Common myeloid progenitor, CD34-positive (primary cell): ENCODE data around the gene IGF2BP3.
"Not testable (repeated sequence)": the region's sequence is repeated elsewhere in the genome, so short reads cannot be mapped to it uniquely, and the experiment has no call there.

ENCODE experiments used
- CTCF ChIA-PET: fragments of 350-600 bp; sonication (Branson Sonifier 250); formaldehyde crosslinking; loops from one replicate; lab custom pipeline; 2021; ENCODE audit warnings: antibody characterized with exemption; lab: Charles Lee
- POLR2A ChIA-PET: fragments of 350-600 bp; sonication (Branson Sonifier 250); formaldehyde crosslinking; loops from one replicate; lab custom pipeline; 2021; ENCODE audit warnings: antibody characterized with exemption; lab: Charles Lee
- DNase-seq, 3 donors: peaks; one replicate each; pipeline versions ENCODE4 v3.0.0 to v3.0.0-alpha.2; 2013
- H3K27ac ChIP-seq, 2 experiments: 1 replicate in 1 of 2; 2 replicates in 1 of 2; pipeline ENCODE4 v1.7.0; 2013; ENCODE audit warnings: inconsistent platforms in 2 of 2, low read length in 2 of 2, mild to moderate bottlenecking in 2 of 2, low read depth in 1 of 2, moderate library complexity in 1 of 2; ENCODE audit not compliant: severe bottlenecking in 2 of 2, insufficient read depth in 1 of 2, poor library complexity in 1 of 2
- H3K27me3 ChIP-seq, 5 experiments: replicated peaks in 2 of 5; 1 replicate in 3 of 5; 2 replicates in 2 of 5; pipeline versions ENCODE4 v1.6.1 to v1.7.0; 2013; ENCODE audit warnings: low read length in 4 of 5, mild to moderate bottlenecking in 2 of 5, moderate library complexity in 2 of 5, inconsistent platforms in 1 of 5; ENCODE audit not compliant: insufficient read depth in 5 of 5, control insufficient read depth in 4 of 5
- H3K36me3 ChIP-seq, 4 experiments: 1 replicate in 2 of 4; 2 replicates in 2 of 4; pipeline versions ENCODE4 v1.6.1 to v1.7.0; 2013; ENCODE audit warnings: low read length in 3 of 4, control low read depth in 1 of 4, mild to moderate bottlenecking in 1 of 4; ENCODE audit not compliant: control insufficient read depth in 4 of 4, insufficient read depth in 4 of 4
- H3K4me1 ChIP-seq, 4 experiments: 1 replicate in 3 of 4; 2 replicates in 1 of 4; pipeline versions ENCODE4 v1.6.1 to v1.7.1; 2013; ENCODE audit warnings: low read length in 3 of 4, mild to moderate bottlenecking in 3 of 4, control low read depth in 1 of 4, inconsistent platforms in 1 of 4, moderate library complexity in 1 of 4; ENCODE audit not compliant: control insufficient read depth in 4 of 4, insufficient read depth in 4 of 4; ENCODE audit errors: control extremely low read depth in 1 of 4
- H3K4me3 ChIP-seq, 7 experiments: 1 replicate in 4 of 7; 2 replicates in 3 of 7; pipeline versions ENCODE4 v1.5.1 to v1.7.0; 2013; ENCODE audit warnings: mild to moderate bottlenecking in 7 of 7, low read length in 6 of 7, moderate library complexity in 6 of 7, inconsistent platforms in 2 of 7, low read depth in 2 of 7, control low read depth in 1 of 7; ENCODE audit not compliant: insufficient read depth in 4 of 7, control insufficient read depth in 1 of 7; ENCODE audit errors: extremely low read depth in 1 of 7
- H3K9me3 ChIP-seq, 5 experiments: 1 replicate in 4 of 5; 2 replicates in 1 of 5; pipeline versions ENCODE4 v1.6.1 to v1.7.1; 2013; ENCODE audit warnings: low read length in 4 of 5, mild to moderate bottlenecking in 2 of 5, inconsistent platforms in 1 of 5, low read depth in 1 of 5, moderate library complexity in 1 of 5; ENCODE audit not compliant: control insufficient read depth in 4 of 5, insufficient read depth in 2 of 5; ENCODE audit errors: control extremely low read depth in 1 of 5
- WGBS: methylation state at CpG from one replicate; pipeline ENCODE4 v1.1.5; 2013; ENCODE audit not compliant: insufficient coverage; 5-methylcytosine and 5-hydroxymethylcytosine counted together

The IGF2BP3 gene

DNA sequence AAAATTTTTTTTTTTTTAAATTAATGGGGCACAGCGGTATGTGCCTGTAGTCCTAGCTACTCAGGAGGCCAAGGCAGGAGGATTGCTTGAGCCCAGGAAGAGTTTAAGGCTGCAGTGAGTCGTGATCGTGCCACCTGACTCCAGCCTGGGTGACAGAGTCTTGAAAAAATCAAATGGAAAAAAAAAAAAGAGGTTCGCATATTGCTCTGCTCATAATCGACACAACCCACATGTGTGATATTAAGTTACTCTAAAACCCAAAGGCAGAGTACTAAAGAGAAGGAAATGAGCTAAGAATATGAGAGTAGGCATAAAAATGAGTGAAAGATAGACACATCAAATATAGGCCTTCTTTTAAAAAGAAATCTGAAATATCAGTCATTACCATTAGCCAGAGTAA is 66.3 kb downstream of the IGF2BP3 start:
- POLR2A ChIA-PET, result no interaction called here

DNA sequence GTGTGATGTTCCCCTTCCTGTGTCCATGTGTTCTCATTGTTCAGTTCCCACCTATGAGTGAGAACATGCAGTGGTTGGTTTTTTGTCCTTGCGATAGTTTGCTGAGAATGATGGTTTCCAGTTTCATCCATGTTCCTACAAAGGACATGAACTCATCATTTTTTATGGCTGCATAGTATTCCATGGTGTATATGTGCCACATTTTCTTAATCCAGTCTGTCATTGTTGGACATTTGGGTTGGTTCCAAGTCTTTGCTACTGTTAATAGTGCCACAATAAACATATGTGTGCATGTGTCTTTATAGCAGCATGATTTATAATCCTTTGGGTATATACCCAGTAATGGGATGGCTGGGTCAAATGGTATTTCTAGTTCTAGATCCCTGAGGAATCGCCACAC is 72.2 kb downstream of the IGF2BP3 start:
- H3K4me3 ChIP-seq, CTCF ChIA-PET, H3K4me1 ChIP-seq, DNase-seq, POLR2A ChIA-PET, H3K27me3 ChIP-seq, H3K27ac ChIP-seq, H3K9me3 ChIP-seq: not testable (repeated sequence)
- H3K36me3 ChIP-seq, result peaks cover 0 to 27% (median 5%) of the 10 kb centered on the region in 4 experiments
- WGBS, result no CpG with 5 or more reads among the region's 2 CpGs

More for the DNA sequence above, 66.3 kb downstream of the IGF2BP3 start:
- Histone ChIP-seq H3K27ac (no peak overlapping the region), H3K4me1 (no peaks in the 10 kb centered on the region), H3K36me3 (peaks cover 0 to 32% (median 5%) of the 10 kb centered on the region in 4 experiments), H3K4me3 (no peak overlapping the region), H3K9me3 (peaks cover 0 to 1% (median 0%) of the 10 kb centered on the region in 5 experiments), H3K27me3 (no peaks in the 10 kb centered on the region)
- 100% methylated on average over 4 of the region's 5 CpGs for WGBS
- CTCF ChIA-PET, result interaction anchor here (0.9 to 1.4 kb wide), 2 partner anchors 12 to 128 kb away, joined by 4 read pairs; no protein-coding TSS in a partner anchor
- DNase-seq, result no peak

DNA sequence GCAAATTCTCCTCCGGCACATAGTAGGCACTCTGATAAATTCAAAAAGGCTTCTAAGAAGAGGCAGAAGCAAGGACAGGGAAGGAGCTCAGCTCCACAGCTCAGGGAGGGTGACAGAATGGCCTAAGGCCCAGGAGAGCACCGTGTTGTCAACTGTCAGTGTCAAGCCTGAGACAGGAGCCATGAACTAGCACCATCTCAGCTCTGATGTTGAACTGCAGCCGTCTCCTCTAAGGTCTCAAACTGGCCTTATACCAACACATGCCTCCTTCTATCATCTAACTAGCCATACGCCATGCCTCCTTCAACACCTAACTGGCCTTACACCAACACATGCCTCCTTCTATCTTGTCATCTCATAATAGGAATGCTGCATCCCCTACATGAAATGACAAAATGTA is 73.0 kb downstream of the IGF2BP3 start:
- ChIA-PET POLR2A (no interaction called here), CTCF (no interaction called here)
- Histone ChIP-seq H3K27ac (no peak overlapping the region), H3K4me3 (no peak overlapping the region), H3K9me3 (no peaks in the 10 kb centered on the region), H3K27me3 (no peaks in the 10 kb centered on the region), H3K36me3 (peaks cover 0 to 26% (median 3%) of the 10 kb centered on the region in 4 experiments), H3K4me1 (no peaks in the 10 kb centered on the region)
- DNase-seq, result no peak
- WGBS, result 100% methylated on average over 4 of the region's 4 CpGs

DNA sequence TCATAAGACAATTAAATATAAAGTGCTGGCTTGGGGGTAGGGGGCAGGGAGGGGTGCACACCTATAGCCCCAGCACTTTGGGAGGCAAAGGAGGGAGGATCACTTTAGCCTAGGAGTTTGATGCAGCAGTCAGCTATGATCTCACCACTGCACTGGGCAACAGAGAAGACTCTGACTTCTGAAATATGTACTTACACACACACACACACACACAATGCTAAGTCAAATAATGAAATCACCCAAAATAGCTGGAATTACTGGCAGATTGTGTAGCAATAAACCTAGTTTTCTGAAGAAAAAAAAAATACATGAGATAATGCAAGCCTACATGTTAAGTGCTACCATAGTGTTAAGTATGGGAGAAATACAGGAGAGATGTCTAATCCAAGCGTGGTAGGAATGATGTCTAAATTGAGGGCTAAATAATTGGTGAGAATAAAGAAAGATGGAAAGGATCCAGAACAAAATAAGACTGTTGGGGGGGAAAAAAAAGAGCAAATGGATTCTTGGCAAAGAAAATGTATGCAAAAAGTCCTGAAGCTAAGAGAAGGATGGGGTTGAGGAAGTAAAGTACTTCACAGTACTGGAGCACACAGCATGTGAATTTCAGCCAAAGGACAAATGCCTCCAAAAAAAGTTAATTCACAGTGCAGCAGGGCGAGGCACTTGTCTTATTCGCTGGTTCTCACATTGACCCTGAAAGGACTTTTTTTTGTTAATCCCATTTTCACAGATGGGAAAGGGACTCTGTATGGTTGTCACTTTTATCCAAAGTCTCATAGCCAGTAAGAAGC is 73.9 kb downstream of the IGF2BP3 start:
- H3K36me3 ChIP-seq, result peaks cover 0 to 27% (median 4%) of the 10 kb centered on the region in 4 experiments
- no peak overlapping the region for H3K4me3 ChIP-seq
- no peaks in the 10 kb centered on the region for H3K4me1 ChIP-seq
- no peak for DNase-seq
- POLR2A ChIA-PET, result no interaction called here
- CTCF ChIA-PET, result no interaction called here
- H3K27me3 ChIP-seq, result no peaks in the 10 kb centered on the region
- no peaks in the 10 kb centered on the region for H3K9me3 ChIP-seq
- WGBS, result 100% methylated on average over 3 of the region's 3 CpGs
- no peak overlapping the region for H3K27ac ChIP-seq

DNA sequence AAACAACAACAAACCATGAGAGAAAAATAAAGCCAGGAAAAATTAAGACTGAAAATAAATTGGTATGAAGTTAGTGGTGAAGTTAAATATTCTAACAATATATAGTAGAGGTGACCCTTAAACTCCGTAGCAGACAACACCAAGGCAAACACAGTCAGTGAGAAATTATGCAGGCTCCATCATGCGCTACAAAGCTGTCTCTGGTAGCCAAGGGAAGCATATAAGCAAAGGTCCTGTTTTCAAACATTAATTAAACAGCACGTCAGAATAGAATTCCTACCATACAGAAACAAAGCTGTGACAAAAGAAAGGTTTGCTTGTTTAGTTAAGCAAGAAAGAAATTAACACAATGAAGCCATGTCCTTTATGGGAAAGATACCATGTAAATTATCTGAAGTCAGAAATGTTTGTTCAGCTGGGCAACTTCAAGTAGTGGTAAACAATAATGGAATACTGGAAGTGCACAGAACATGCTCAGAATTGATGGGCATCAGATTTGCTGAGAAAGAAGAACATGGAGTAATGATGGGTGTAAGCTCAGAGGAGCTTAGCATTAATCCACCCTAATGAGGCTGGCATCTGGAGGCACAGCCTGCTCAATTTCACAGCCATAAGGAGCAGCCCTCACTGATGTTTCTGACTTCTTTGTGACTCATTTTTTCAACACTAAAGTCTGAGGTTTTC is 75.7 kb downstream of the IGF2BP3 start:
- Histone ChIP-seq H3K36me3 (peaks cover 0 to 16% (median 4%) of the 10 kb centered on the region in 4 experiments), H3K27ac (no peak overlapping the region), H3K9me3 (no peaks in the 10 kb centered on the region), H3K4me3 (no peak overlapping the region), H3K27me3 (no peaks in the 10 kb centered on the region), H3K4me1 (no peaks in the 10 kb centered on the region)
- WGBS, result no CpG with 5 or more reads among the region's 3 CpGs
- no peak for DNase-seq
- POLR2A ChIA-PET, result no interaction called here
- CTCF ChIA-PET, result no interaction called here

DNA sequence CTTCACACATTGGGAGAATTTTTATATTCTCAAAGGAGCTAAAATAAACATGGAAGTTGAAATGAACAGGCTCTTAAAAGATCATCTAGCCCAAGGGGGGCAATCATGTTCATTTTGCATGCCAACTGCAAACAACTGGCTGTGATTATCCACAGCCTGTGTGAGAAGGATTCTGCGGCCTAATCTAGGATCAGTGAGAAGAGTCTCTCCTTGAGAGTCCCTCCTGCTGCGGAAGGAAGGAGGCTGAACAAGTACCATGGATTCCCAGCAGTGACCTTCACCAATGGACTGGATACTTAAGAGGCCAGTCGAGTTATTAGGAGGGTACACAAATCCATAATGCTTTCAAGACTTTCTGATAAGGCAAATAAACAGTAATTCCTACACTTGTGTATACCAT is 76.7 kb downstream of the IGF2BP3 start:
- CTCF ChIA-PET, result no interaction called here
- peaks cover 0 to 16% (median 4%) of the 10 kb centered on the region in 4 experiments for H3K36me3 ChIP-seq
- DNase-seq, result no peak
- no peaks in the 10 kb centered on the region for H3K4me1 ChIP-seq
- no peak overlapping the region for H3K27ac ChIP-seq
- 92% methylated on average over 2 of the region's 3 CpGs for whole genome bisulfite sequencing
- no peak overlapping the region for H3K4me3 ChIP-seq
- POLR2A ChIA-PET, result no interaction called here
- no peaks in the 10 kb centered on the region for H3K9me3 ChIP-seq
- no peaks in the 10 kb centered on the region for H3K27me3 ChIP-seq

DNA sequence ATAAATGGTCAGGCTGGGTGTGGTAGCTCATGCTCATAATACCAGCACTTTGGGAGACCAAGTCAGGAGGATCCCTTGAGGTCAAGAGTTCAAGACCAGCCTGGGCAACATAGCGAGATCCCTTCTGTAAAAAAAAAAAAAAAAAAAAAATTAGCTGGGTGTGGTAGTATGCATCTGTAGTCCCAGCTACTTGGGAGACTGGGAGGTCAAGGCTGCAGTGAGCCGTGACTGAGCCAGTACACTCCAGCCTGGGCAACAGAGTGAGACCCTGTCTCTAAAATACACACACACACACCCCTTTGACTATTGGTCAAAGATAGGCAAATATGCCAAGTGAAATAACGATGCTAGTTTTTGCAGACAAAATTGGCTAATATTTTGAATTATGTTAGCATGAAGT is 80.6 kb downstream of the IGF2BP3 start:
- POLR2A ChIA-PET, result no interaction called here
- Histone ChIP-seq H3K9me3 (no peaks in the 10 kb centered on the region), H3K4me3 (no peak overlapping the region), H3K27me3 (no peaks in the 10 kb centered on the region), H3K4me1 (peaks cover 0 to 2% (median 0%) of the 10 kb centered on the region in 4 experiments), H3K27ac (no peak overlapping the region), H3K36me3 (peaks cover 0 to 19% (median 3%) of the 10 kb centered on the region in 4 experiments)
- CTCF ChIA-PET, result interaction anchor here (1.6 to 1.9 kb wide), 2 partner anchors 10 to 14 kb away, joined by 4 to 6 read pairs; no protein-coding TSS in a partner anchor
- DNase-seq, result no peak
- 100% methylated on average over 1 of the region's 3 CpGs for WGBS
